HG02798 (cell line): ENCODE data around the gene SH2D6.

ENCODE experiments used
- ATAC-seq: cut with Tn5 transposase; IDR thresholded peaks from one replicate; pipeline ENCODE4 v1.9.1; 2021; ENCODE audit warnings: mild to moderate bottlenecking; ENCODE audit not compliant: unreplicated experiment, poor library complexity

Gene SH2D6

GRCh38 chr2:85420536-85421259 is 2.2 kb downstream of the SH2D6 start:
- ATAC-seq: peak; percentile 63

DNA sequence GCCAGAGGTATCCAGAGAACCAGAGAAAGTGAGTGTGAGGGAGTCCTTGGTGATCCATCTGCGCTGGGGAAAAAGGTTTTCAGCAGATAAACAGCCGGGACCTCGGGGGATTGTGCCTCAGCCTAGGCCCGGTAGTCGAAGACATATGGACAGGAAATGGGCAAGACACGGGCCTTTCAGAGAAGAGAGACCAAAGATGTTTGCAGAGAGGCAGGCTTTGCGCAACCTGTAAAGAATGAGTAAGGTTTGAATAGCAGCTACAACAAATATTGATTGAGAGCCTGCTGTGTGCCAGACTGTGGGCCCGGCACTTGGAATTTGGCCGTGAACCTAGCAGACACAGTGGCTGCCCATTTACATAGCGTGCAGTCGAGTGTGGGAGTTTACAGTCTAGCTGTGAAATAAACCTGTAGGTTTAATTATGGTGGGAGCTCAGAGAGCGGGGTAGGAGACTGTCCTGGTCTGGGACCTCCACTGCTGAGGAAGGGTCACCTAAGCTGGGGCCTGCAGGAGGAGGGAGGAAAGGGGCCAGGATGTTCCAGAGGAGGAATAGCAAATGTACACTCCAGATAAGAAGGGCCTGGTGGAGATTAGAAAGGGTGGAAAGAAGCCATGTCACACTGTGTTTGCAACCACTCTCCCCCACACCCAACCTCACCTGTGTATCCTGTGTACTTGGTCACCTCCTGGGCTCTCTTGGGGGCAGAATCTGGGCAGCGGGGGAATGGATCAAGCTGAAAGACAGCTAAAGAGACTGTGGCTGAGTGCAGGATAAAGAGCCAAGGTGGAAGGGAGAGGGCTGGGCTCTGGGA is 3.0 kb downstream of the SH2D6 start:
- no peak for ATAC-seq

GRCh38 chr2:85422072-85422457 is 3.6 kb downstream of the SH2D6 start:
- ATAC-seq: no peak

- ATAC-seq: no peak
Observed at GRCh38 chr2:85423525-85423924, 5.0 kb downstream of the SH2D6 start.

DNA sequence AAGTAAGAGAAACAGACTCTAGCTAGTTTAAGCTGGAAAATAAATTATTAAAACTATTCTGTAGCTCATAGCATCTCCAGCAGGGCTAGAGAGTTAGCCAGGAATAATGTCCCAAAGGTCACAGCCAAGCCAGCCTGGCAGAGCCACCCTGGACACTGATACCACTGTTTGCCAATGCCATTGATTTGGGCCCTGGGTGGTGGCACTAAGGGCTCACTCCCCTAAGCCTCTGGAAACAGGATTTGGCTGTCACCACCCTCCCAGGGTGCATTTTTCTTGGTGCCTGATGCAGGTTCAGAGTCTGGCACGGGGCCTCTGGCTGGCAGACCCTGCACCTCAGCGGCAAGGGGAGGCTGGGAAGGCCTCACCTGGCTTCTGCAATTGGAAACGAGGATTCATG is 7.1 kb downstream of the SH2D6 start:
- no peak for ATAC-seq

GRCh38 chr2:85427300-85427835 is 8.9 kb downstream of the SH2D6 start:
- no peak for ATAC-seq

DNA sequence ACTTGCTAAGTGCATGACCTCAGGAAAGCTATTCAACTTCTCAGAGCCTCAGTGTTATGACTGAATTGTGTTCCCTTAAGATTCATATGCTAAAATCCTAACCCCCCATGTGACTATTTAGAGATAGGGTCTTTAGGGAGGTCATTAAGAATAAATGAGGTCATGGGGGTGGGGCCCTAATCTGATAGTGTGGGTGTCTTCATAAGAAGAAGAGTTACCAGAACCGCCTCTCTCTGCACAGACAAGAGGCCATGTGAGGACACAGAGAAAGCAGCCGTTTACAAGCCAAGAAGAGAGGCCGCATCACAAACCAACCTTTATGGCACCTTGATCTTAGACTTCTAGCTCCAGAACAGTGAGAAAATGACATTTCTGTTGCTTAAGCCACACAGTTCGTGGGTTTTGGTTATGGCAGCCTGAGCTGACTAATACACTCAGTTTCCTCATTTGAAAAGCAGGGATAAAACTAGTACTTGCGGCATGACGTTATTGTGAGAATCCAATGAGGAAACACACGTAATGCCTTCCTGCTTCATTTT is 9.9 kb downstream of the SH2D6 start:
- ATAC-seq: no peak

DNA sequence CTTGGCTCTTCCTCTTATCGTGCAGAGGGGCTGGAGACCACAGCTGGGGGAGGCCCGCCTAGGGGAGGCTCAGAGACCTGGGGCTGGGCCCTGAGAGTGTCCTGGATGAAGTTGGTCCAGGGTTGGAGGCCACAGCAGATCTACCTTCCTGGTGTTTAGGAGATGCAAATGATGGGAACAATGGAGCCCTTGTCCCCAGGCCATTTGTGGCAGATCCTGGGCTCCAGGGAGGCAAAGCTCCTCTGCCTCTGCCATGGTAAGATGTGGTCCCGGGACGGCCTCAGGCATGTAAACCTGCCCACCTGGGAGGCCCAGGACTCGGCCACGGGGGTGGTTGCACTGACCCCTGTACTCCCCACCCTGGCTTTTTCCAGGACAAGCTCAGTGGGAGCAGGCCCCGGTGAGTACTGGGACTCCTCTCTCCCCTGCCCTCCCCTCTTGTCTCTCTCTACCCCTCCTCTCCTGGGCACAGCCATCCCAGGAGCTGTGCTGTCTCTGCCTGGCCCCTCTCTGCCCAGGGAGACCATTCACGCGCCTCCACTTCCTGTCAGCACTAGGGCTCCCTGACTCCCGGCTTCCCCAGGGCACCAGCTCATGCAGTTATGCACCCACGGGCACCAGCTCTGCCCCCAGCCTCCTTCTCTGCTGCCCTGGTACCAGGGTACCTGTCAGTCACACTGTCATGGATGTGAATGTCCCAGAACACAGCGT is 10.9 kb downstream of the SH2D6 start:
- no peak for ATAC-seq

GRCh38 chr2:85429924-85430289 is 11.4 kb downstream of the SH2D6 start:
- no peak for ATAC-seq

- ATAC-seq: no peak
Observed at GRCh38 chr2:85430752-85431569, 12.4 kb downstream of the SH2D6 start.

- no peak for ATAC-seq
Observed at GRCh38 chr2:85431570-85432205, 13.2 kb downstream of the SH2D6 start.

DNA sequence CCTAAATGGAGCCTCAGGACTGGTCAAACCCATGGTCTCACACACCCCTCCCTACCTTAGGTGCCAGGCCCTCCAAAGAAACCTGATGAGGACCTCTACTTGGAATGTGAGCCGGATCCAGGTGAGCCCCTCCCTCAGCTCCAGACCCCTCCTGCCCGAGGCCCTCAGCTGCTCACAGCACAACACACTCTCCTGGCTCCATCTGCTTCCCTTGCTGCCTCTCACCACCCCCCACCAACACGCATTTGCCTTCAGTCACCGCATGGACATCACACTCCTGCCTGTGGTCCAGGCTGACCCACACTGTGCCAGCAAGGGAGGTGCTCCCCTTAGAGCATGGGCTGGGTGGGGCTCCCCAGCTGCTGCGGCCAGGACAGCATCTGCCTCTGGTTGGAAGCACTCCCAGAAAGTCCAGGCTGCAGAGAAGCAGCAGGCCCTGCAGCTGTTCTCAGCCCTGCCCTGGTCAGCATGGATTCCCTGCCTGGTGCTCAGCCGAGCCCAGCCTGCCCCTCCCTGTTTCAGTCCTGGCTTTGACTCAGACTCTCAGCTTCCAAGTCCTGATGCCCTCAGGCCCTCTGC is 15.1 kb downstream of the SH2D6 start:
- ATAC-seq: no peak

- no peak for ATAC-seq
Observed at GRCh38 chr2:85434696-85435095, 16.2 kb downstream of the SH2D6 start.

DNA sequence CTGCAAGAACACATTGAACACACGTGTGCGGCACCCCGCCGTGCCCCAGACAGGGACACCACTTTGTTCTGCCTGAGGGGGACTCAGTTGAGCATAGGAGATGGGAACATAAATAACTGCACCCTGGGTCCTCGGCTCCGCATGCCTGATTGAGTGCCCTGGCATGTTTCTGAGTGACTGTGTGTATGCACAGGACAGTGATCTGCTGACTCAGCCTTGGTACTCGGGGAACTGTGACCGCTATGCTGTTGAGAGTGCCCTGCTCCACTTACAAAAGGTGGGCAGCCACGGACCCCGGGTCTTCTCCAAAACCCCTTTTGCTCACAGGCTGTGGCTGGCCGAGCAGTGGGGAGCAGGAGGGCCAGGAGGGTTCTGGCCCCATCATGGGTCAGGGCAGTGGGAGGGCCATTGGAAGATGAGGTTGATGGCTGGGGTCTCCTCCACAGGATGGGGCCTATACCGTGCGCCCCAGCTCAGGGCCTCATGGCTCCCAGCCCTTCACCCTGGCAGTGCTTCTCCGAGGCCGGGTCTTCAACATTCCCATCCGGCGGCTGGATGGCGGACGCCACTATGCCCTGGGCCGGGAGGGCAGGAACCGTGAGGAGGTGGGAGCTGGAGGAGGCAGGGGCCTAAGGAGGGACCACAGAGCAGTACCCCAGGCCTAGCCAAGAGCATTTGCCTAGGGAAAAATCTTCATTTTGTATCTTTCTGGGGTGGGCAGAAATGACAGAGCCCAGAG is 16.9 kb downstream of the SH2D6 start:
- ATAC-seq: no peak

DNA sequence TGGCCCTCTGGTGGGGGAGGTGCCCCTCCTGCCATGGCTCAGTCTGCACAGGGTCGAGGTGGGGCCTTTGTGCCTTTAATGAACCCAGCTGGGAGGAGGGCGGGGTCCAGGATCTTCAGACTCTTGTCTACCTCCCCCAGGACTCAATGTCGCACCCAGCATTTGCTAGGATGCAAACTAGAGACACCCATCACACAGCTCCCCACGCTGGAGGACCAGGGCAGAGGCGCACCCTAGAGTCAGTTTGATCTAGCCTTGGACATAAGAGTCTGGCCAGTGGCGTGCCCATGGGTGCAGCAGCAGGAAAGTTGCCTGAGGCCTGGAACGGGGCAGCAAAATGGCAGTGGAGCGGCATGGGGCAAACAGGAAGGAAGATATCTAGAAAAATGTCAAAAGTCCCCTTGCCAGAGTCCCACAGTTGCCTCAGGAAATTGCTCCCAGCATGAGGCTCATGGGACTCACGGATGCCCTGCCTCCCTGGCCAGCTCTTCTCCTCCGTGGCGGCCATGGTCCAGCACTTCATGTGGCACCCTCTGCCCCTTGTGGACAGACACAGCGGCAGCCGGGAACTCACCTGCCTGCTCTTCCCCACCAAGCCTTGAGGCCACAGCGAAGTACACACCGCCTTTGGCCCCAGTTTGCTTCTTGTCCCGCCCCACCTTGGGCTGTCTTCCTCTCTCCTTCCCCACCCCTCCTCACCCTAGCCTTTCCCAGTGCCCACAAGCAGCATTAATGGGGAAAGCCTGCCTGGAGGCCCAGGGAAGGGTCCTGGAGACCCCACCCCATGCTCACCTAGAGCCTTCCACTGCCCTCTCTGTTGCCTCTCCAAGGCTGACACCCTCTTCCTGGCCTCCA is 17.7 kb downstream of the SH2D6 start:
- no peak for ATAC-seq

- no peak for ATAC-seq
Observed at GRCh38 chr2:85436836-85437487, 18.4 kb downstream of the SH2D6 start.
